Fibroblast of upper back skin (primary cell): Measurements from ENCODE around the gene ZNF281.
A peak's percentile ranks its signal among the peaks of the same experiment; 100 is the strongest.
"Not testable (repeated sequence)": the region's sequence is repeated elsewhere in the genome, so short reads cannot be mapped to it uniquely, and the experiment has no call there.

Experiments used
- DNase-seq: peaks from one replicate; pipeline ENCODE4 v3.0.0-alpha.2; 2013

ZNF281 gene

GRCh38 chr1:200429221-200429751, 19.4 kb upstream of the ZNF281 start:
- peak; percentile 93 for DNase-seq

- peak; percentile 76 for DNase-seq
Measured at GRCh38 chr1:200428482-200429205, 18.8 kb upstream of the ZNF281 start.

- DNase-seq = no peak
Measured at GRCh38 chr1:200427744-200428143, 17.9 kb upstream of the ZNF281 start.

GRCh38 chr1:200426196-200426595, 16.4 kb upstream of the ZNF281 start:
- DNase-seq = no peak

GRCh38 chr1:200423235-200423634, 13.4 kb upstream of the ZNF281 start:
- no peak for DNase-seq

GRCh38 chr1:200422211-200422610, 12.4 kb upstream of the ZNF281 start:
- no peak for DNase-seq

- peak; percentile 99 for DNase-seq
Measured at GRCh38 chr1:200415789-200416593, 6.2 kb upstream of the ZNF281 start.

- peak; percentile 43 for DNase-seq
Measured at GRCh38 chr1:200415227-200415626, 5.4 kb upstream of the ZNF281 start.

- no peak for DNase-seq
Measured at GRCh38 chr1:200414657-200415056, 4.8 kb upstream of the ZNF281 start.

- DNase-seq = not testable (repeated sequence)
Measured at GRCh38 chr1:200413766-200414165, 3.9 kb upstream of the ZNF281 start.

- peak; percentile 41 for DNase-seq
Measured at GRCh38 chr1:200411406-200412257, 1.8 kb upstream of the ZNF281 start.

- no peak for DNase-seq
Measured at GRCh38 chr1:200410566-200410878, 686 bp upstream of the ZNF281 start.

GRCh38 chr1:200409203-200409760, 554 bp downstream of the ZNF281 start:
- DNase-seq = peak; percentile 28

GRCh38 chr1:200406161-200406797, 3.6 kb downstream of the ZNF281 start:
- no peak for DNase-seq

GRCh38 chr1:200405264-200405663, 4.6 kb downstream of the ZNF281 start:
- DNase-seq = no peak

GRCh38 chr1:200401708-200402107, 8.1 kb downstream of the ZNF281 start:
- no peak for DNase-seq

GRCh38 chr1:200401263-200401662, 8.6 kb downstream of the ZNF281 start:
- no peak for DNase-seq

GRCh38 chr1:200400556-200400955, 9.3 kb downstream of the ZNF281 start:
- DNase-seq = no peak

- DNase-seq = no peak
Measured at GRCh38 chr1:200399860-200400259, 10.0 kb downstream of the ZNF281 start.

- no peak for DNase-seq
Measured at GRCh38 chr1:200398373-200398772, 11.5 kb downstream of the ZNF281 start.

GRCh38 chr1:200392625-200393185, 17.1 kb downstream of the ZNF281 start:
- DNase-seq = no peak

- no peak for DNase-seq
Measured at GRCh38 chr1:200391747-200392146, 18.1 kb downstream of the ZNF281 start.
